Stimulated activated naive CD4-positive, alpha-beta T cell (primary cell): ENCODE results near the gene HTRA2.

Experiments used
- DNase-seq, 6 experiments: peaks; one replicate each; lab custom pipeline; 2025; lab: John Stamatoyannopoulos, UW

The HTRA2 gene

GRCh38 chr2:74542978-74543377, 13.2 kb downstream of the HTRA2 start:
- no peak for DNase-seq

DNA sequence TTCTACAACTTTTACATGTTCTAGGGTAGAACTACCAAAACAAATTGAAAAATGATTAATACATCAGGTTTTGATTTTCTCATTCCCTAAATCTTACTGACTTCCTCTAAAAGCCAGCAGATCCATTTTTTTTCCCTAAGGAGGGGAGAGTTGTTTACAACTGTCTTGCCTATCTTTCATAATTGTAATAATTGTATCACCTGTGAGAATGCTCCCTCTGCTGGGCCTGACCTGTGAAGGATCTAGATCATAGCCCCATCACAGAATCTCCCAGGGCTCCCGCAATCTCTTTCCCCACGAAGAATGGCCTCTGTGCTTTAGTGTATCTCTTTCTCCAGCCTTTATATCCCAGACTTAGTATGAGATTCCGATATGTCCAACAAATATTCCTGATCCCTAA, 14.9 kb downstream of the HTRA2 start:
- DNase-seq, result no peak

- no peak for DNase-seq
Observed at GRCh38 chr2:74546004-74546403, 16.3 kb downstream of the HTRA2 start.

DNA sequence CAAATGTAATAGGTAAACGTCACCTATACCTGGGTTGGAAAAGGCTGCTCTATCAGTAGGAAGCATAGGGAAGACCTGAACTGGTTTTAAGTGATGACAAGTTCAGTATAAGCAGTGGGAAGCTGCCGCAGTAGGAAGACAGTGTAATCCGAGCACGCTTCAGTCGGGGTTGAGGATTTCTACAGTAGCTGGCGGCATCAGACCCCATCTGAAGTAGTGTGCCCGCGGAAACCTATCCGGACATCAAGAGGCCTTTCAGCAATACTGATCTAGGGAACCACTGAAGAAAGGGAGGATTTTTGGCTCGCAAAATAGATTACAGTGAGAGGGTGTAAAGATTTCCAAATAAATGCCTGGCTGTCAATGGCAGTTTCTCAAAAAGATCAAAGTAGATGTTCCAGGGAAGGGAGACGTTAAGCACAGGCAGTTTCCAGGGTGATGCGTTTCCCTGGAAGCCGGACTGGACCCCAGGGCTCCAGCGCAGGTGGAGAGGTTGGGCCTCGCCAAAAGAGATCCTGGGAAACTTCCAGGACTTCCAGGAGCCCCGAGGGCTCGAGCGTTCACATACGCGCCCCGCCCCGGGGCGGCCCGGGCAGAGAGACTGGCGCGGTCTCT, 18.7 kb downstream of the HTRA2 start:
- DNase-seq, result no peak

- no peak for DNase-seq
Observed at GRCh38 chr2:74548900-74549826, 19.4 kb downstream of the HTRA2 start.

DNA sequence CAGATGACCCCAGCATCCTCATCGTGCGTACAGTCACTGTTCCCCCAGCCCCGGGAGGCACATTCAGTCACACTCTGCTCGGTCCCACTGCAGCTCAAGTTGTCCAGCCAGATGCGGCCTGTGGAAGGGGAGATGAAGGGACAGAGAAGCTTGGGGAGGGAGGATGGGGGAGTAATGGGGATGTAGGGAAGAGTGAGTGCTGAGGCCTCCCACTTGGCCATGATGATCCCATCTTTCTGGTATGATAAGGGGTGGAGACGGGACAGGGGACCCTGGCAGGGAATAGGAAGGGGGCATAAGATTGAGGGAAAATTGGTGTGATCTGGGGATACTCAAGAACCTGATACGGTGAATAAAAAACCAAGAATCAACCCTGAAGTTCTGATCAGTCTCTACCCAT, 20.5 kb downstream of the HTRA2 start:
- no peak for DNase-seq

DNA sequence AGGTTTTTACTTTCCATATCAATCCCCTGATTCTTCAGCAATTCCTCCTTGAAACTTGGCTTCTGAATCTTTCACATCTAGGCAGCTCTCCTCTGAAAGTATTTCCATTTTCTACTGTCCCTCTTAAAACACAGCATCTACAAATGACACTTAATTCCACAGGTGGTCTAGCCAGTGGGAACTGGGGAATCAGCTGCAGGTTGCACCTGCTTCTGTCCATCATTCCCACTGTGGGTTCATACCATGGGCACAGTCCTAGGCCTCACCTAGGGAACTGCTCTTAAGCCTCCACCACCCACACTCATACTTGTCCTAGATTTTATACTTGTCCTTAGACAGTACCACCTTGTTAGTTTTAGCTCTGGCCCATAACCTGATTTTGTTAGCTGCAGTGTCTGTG, 21.8 kb downstream of the HTRA2 start:
- DNase-seq, result no peak

GRCh38 chr2:74551942-74552913, 22.5 kb downstream of the HTRA2 start:
- no peak for DNase-seq

- DNase-seq, result no peak
Observed at GRCh38 chr2:74552914-74553811, 23.4 kb downstream of the HTRA2 start.

DNA sequence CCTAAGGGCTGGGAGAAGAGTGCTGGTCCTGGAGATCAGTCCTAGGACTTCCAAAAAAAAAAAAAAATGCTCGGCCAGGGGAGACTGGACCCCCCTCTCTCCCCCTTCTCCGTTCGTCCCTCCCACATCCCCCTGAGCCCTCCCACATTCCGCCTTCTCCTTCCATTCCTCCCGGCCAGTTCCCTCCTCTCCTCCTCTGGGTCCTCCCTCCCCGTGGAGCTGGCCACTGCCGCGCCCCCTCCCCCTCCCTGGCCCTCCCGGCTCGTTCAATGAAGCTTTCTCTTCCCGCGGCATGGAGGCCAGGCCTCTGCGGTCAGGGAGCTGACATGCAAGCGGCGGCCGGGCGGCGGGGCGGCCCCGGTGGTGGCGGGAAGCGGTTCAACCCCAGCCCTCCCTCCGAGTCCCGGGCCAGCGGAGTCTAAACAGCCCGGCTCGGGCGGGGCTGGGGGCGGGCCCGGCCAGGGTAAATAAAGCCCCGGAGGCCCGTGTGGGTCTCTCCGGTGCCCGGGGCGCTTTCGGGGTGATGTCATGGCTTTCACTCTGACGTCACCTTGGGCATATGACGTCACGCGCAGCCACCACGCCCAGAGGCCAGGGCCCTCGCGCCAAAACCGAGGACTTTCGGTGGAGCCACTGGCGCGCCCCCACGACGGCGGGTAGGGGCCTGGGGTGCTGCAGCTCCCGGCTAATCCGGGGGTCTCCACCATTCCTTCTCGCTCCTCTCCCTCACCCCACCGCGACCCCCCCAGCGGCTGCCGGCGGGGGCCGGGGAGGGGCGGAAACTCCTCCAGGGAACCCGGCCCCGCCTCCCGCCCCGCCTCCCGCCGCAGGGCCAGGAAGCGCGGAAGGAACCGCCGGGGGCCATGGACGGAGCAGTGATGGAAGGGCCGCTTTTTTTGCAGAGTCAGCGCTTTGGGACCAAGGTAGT, 24.4 kb downstream of the HTRA2 start, which contains the start of the genes DOK1 and LOXL3:
TSS of gene DOK1 (plus strand) at position 829 of the 928 bp plus-strand sequence. CDS start at position 864, 35 bp downstream.
TSS of gene LOXL3 (minus strand) at position 51 of the 928 bp plus-strand sequence. CDS start 1,308 bp downstream, outside the sequence.
- peak; percentile 68 to 89 (median 80) for DNase-seq

DNA sequence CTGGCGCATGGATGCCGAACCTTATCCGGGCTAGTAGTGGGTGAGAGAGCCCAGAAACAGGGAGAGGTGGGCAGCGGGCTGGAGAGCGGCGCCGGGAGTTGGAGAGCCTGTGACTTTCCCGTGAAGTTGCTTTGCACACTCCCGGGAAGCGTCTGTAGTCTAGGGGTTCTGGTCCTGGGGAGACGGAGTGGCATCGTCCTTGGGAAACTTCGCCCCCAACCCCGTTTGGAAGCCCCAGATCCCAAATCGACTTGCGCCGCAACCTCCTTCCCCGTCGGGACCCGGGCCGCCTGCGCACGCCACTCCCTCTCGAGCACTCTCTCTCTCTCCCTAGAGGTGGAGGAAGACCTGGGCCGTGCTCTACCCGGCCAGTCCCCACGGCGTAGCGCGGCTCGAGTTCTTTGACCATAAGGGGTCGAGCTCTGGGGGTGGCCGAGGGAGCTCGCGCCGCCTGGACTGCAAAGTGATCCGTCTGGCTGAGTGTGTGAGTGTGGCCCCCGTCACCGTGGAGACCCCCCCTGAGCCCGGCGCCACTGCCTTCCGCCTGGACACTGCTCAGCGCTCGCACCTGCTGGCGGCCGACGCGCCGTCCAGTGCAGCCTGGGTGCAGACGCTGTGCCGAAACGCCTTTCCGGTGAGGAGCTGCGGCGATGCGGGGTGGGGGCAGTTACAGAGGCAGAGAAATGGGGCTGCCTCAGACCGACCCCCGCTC, 25.2 kb downstream of the HTRA2 start:
- DNase-seq, result peak in 4 of 6 experiments; percentile 7 to 68 (median 34)

DNA sequence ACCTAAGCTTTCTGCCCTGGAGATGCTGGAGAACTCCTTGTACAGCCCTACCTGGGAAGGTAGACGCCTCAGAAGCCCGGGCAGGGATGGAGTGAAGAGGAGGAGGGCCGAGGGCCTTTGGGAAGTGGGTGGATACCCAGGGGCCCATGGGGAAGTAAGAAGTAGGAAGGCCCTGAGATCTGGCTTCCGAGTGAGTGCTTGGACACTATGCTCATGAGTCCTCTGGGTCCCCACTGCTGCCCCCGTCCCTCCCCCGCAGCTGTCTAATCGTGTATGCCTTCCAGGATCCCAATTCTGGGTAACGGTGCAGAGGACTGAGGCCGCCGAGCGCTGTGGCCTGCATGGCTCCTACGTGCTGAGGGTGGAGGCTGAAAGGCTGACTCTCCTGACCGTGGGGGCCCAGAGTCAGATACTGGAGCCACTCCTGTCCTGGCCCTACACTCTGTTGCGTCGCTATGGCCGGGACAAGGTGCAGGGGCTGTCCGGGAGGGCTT, 25.9 kb downstream of the HTRA2 start:
- DNase-seq, result no peak

DNA sequence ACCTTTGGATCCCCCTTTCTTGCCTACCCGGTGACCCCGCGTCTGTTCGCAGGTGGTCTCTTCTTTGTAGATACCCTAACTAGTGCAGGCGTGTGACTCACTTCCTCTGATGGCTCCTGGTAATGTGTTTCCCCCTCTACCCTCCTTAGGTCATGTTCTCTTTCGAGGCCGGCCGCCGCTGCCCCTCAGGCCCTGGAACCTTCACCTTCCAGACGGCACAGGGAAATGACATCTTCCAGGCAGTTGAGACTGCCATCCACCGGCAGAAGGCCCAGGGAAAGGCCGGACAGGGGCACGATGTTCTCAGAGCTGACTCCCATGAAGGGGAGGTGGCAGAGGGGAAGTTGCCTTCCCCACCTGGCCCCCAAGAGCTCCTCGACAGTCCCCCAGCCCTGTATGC, 26.4 kb downstream of the HTRA2 start:
- no peak for DNase-seq

- DNase-seq, result no peak
Observed at GRCh38 chr2:74556831-74557370, 27.2 kb downstream of the HTRA2 start.

DNA sequence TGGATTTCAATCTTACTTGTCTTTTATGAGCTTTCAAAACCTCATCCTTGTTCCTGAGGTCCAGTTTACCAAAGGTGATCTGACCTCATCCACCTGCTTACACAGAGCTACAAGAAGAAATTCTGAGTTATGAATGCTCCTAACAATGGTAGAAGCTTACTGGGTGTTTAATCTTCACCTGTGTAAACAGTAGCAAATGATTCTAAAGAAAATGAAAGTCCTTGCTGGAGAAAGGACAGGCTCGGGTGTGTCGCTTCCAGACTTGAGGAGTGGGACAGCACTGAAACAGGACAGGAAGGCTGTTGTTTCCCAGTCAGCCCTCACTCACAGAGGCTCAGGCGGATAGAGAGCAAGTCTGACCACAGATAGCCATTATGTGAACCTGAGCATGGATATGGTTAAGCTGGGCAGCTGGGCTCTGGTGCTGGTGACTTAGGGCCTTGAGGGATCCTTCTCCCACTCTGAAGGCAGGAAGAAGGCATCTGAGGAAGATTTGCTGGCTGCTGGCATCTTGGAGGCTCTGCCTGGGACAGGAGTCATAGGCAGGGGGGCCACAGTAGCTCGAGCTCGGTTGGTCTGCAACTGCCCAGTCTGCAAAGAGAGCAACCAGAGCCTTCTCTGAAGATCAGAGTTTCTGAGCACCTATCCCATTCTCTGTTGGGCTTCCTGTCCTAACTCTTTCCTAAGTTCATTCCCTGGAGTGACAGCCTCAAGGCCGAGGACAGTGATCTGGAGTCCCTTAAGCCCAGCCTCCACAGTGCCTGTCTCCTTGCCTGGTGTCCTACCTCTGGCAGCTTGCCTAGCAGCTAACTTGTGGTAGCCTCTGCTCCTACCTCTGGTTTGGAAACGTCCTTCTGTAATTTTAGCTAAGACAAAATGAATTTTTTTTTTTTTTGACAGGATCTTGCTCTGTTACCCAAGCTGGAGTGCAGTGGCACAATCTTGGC, 28.8 kb downstream of the HTRA2 start:
- no peak for DNase-seq

GRCh38 chr2:74559912-74560311, 30.2 kb downstream of the HTRA2 start:
- no peak for DNase-seq

GRCh38 chr2:74560591-74560990, 30.9 kb downstream of the HTRA2 start:
- DNase-seq, result no peak
